ENCODE data around the gene RILPL1. TPM values are rescaled to one million over a fixed set of nuclear protein-coding genes. Genes with fewer than 3 reads are reported as not detected.

The RILPL1 gene
- total and polyA plus RNA-seq, 9 of the 15 experiments (the other 6 are each of a cell fraction or from before 2014, with no cell fraction given) = 0.25 to 10.6 (median 8.6) TPM

DNA sequence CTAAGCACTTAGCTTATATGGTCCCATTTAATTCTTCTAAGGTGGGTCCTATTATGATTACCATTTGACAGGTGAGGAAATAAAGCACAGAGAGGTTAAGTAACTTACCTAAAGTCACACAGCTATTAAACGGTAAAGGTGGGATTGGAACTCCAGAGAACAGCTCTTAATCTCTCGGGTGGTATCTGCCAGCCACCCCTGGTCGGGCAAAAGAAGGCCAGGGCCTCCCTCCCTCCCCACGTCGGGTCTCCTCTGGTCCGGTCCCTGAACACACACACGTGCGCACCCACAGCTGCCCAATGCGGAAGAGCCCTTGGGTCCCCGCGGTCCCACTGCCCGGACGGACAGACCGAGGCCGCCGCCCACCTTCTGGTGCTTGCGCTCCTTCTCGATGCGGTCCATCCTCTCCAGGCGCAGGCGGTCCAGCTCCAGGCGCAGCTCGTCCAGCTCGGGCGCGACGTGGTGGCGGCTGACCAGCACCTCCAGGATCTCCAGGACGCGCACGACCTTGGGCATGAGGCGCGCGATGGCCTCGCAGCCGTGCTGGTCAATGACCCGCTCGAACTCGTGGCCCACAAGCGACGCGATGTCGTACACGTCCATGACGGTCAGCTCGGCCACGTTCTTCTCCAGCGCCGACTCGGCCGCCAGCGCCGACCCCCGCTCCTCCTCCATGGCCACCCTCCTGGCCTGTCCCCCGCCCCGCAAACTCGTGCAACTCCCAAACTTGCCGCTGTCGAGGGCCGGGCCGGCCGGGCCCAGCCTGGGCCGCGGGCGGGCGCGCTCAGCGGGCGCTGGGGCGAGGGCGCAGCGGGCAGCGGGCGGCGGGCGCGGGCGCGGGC, 490 bp downstream of the RILPL1 start (continued):
- TF ChIP-seq, protein P1, sequence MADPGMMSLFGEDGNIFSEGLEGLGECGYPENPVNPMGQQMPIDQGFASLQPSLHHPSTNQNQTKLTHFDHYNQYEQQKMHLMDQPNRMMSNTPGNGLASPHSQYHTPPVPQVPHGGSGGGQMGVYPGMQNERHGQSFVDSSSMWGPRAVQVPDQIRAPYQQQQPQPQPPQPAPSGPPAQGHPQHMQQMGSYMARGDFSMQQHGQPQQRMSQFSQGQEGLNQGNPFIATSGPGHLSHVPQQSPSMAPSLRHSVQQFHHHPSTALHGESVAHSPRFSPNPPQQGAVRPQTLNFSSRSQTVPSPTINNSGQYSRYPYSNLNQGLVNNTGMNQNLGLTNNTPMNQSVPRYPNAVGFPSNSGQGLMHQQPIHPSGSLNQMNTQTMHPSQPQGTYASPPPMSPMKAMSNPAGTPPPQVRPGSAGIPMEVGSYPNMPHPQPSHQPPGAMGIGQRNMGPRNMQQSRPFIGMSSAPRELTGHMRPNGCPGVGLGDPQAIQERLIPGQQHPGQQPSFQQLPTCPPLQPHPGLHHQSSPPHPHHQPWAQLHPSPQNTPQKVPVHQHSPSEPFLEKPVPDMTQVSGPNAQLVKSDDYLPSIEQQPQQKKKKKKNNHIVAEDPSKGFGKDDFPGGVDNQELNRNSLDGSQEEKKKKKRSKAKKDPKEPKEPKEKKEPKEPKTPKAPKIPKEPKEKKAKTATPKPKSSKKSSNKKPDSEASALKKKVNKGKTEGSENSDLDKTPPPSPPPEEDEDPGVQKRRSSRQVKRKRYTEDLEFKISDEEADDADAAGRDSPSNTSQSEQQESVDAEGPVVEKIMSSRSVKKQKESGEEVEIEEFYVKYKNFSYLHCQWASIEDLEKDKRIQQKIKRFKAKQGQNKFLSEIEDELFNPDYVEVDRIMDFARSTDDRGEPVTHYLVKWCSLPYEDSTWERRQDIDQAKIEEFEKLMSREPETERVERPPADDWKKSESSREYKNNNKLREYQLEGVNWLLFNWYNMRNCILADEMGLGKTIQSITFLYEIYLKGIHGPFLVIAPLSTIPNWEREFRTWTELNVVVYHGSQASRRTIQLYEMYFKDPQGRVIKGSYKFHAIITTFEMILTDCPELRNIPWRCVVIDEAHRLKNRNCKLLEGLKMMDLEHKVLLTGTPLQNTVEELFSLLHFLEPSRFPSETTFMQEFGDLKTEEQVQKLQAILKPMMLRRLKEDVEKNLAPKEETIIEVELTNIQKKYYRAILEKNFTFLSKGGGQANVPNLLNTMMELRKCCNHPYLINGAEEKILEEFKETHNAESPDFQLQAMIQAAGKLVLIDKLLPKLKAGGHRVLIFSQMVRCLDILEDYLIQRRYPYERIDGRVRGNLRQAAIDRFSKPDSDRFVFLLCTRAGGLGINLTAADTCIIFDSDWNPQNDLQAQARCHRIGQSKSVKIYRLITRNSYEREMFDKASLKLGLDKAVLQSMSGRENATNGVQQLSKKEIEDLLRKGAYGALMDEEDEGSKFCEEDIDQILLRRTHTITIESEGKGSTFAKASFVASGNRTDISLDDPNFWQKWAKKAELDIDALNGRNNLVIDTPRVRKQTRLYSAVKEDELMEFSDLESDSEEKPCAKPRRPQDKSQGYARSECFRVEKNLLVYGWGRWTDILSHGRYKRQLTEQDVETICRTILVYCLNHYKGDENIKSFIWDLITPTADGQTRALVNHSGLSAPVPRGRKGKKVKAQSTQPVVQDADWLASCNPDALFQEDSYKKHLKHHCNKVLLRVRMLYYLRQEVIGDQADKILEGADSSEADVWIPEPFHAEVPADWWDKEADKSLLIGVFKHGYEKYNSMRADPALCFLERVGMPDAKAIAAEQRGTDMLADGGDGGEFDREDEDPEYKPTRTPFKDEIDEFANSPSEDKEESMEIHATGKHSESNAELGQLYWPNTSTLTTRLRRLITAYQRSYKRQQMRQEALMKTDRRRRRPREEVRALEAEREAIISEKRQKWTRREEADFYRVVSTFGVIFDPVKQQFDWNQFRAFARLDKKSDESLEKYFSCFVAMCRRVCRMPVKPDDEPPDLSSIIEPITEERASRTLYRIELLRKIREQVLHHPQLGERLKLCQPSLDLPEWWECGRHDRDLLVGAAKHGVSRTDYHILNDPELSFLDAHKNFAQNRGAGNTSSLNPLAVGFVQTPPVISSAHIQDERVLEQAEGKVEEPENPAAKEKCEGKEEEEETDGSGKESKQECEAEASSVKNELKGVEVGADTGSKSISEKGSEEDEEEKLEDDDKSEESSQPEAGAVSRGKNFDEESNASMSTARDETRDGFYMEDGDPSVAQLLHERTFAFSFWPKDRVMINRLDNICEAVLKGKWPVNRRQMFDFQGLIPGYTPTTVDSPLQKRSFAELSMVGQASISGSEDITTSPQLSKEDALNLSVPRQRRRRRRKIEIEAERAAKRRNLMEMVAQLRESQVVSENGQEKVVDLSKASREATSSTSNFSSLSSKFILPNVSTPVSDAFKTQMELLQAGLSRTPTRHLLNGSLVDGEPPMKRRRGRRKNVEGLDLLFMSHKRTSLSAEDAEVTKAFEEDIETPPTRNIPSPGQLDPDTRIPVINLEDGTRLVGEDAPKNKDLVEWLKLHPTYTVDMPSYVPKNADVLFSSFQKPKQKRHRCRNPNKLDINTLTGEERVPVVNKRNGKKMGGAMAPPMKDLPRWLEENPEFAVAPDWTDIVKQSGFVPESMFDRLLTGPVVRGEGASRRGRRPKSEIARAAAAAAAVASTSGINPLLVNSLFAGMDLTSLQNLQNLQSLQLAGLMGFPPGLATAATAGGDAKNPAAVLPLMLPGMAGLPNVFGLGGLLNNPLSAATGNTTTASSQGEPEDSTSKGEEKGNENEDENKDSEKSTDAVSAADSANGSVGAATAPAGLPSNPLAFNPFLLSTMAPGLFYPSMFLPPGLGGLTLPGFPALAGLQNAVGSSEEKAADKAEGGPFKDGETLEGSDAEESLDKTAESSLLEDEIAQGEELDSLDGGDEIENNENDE (IDR thresholded peaks at IDR 0.05; ENCODE audit: low read depth, low read length) = no peak
- TF ChIP-seq NFYB (IDR thresholded peaks at IDR 0.05; ENCODE audit: extremely low read depth, insufficient read length) (no peak), GABPB2 (CRISPR knock-in tag; conservative IDR thresholded peaks at IDR 0.05) (no peak), DMBX1 (CRISPR knock-in tag; IDR thresholded peaks at IDR 0.05; ENCODE audit: borderline replicate concordance) (no peak)
- TF ChIP-seq, protein P2, sequence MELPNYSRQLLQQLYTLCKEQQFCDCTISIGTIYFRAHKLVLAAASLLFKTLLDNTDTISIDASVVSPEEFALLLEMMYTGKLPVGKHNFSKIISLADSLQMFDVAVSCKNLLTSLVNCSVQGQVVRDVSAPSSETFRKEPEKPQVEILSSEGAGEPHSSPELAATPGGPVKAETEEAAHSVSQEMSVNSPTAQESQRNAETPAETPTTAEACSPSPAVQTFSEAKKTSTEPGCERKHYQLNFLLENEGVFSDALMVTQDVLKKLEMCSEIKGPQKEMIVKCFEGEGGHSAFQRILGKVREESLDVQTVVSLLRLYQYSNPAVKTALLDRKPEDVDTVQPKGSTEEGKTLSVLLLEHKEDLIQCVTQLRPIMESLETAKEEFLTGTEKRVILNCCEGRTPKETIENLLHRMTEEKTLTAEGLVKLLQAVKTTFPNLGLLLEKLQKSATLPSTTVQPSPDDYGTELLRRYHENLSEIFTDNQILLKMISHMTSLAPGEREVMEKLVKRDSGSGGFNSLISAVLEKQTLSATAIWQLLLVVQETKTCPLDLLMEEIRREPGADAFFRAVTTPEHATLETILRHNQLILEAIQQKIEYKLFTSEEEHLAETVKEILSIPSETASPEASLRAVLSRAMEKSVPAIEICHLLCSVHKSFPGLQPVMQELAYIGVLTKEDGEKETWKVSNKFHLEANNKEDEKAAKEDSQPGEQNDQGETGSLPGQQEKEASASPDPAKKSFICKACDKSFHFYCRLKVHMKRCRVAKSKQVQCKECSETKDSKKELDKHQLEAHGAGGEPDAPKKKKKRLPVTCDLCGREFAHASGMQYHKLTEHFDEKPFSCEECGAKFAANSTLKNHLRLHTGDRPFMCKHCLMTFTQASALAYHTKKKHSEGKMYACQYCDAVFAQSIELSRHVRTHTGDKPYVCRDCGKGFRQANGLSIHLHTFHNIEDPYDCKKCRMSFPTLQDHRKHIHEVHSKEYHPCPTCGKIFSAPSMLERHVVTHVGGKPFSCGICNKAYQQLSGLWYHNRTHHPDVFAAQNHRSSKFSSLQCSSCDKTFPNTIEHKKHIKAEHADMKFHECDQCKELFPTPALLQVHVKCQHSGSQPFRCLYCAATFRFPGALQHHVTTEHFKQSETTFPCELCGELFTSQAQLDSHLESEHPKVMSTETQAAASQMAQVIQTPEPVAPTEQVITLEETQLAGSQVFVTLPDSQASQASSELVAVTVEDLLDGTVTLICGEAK (IDR thresholded peaks at IDR 0.05) = no peak
- TF ChIP-seq, protein P2 (CRISPR knock-in tag; IDR thresholded peaks at IDR 0.05) = no peak; the same call in 1 of the 2 replicates

Measured in K562 (cell line).